K562 treated with DMSO at 1 percent for 24 hours (cell line): ENCODE data around the gene CCNE1. TPM values are rescaled to one million over a fixed set of nuclear protein-coding genes. Genes with fewer than 3 reads are reported as not detected.

Experiments
- total RNA-seq: library from RNA; unstranded; fragments of 300-600 nt; gene quantifications from 2 replicates; pipeline ENCODE4 v1.2.3, GENCODE V29; 2022; ENCODE audit warnings: low read depth; ENCODE audit not compliant: insufficient read depth

Gene CCNE1
- 14.6 and 15.6 TPM in 2 replicates for total RNA-seq

DNA sequence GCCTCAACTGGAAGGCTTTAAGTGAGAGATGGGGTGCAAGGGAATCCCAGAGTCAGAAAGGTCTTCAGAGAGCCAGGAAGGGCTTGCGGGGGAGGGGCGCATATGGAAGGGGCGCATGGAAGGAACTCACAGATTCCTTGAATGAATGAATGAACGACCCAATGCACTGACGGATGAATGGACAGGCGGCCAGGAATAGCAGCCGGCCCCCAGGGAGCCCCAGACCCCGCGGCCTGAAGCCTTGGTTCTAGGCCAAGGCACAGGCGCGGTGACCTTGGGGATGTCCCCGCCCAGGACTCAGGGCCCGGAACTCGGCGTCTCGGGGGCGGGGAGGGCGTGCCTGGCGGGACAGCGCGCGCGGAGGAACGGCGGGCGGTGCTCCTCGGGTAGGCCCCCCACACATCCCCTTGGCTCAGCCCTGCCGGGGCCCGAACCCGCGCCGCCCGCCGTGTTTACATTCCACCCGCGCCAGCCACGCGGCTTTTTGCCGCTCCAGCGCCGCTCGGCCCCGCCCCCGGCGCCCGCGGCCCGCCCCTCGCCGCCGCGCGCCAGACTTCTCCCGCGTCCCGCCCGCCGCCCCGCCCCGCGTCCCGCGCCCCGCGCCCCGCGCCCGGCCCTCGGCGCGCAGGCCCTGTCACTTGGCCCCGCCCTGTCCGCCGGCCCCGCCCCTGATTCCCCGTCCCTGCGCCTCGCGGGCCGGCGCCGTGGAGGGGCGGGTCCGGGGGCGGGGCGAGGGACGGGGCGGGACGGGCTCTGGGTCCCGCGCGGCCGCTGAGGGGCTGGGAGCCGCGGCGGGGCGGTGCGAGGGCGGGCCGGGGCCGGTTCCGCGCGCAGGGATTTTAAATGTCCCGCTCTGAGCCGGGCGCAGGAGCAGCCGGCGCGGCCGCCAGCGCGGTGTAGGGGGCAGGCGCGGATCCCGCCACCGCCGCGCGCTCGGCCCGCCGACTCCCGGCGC, at the start of gene CCNE1:
Gene CCNE1 (plus strand): TSS at position 867 of the 955 bp plus-strand sequence. CDS start 565 bp downstream, outside the sequence.

Other genes starting within 250 kb of the CCNE1 start
- gene POP4, start 205.7 kb upstream of the CCNE1 start, total RNA-seq = 78.1 and 85.9 TPM in 2 replicates
- 77.9 and 83.3 TPM in 2 replicates for gene PLEKHF1, start 146.5 kb upstream of the CCNE1 start, total RNA-seq
- gene C19orf12, start 96.7 kb upstream of the CCNE1 start, total RNA-seq = 19.1 and 21.2 TPM in 2 replicates
- 28.5 and 34.6 TPM in 2 replicates for gene URI1, start 130.2 kb downstream of the CCNE1 start, total RNA-seq